Effector CD4-positive, alpha-beta T cell (primary cell): Measurements from ENCODE around the gene OR10H5. TPM values are rescaled to one million over a fixed set of nuclear protein-coding genes. Genes with fewer than 3 reads are reported as not detected.
"Not testable (repeated sequence)": the region's sequence is repeated elsewhere in the genome, so short reads cannot be mapped to it uniquely, and the experiment has no call there.

Experiments used
- DNase-seq: peaks from one replicate; pipeline ENCODE4 v3.0.0-alpha.2; 2020
- total RNA-seq: gene quantifications from one replicate; lab custom pipeline; 2026; lab: John Stamatoyannopoulos, UW

OR10H5 gene
- total RNA-seq: not detected

GRCh38 chr19:15787611-15788155 is at the start of gene OR10H5:
OR10H5 (plus strand) TSS chr19:15787661; CDS start chr19:15794049, 6,388 bp downstream.
- DNase-seq: no peak

GRCh38 chr19:15737722-15738121 is 49.7 kb upstream of the OR10H5 start, which contains the start of gene OR10H3:
OR10H3 (plus strand) TSS chr19:15737985; CDS start chr19:15741393, 3,408 bp downstream.
- DNase-seq: no peak

- no peak for DNase-seq
Measured at GRCh38 chr19:15740785-15741184, 46.7 kb upstream of the OR10H5 start.

GRCh38 chr19:15748239-15748638 is 39.2 kb upstream of the OR10H5 start:
- no peak for DNase-seq

GRCh38 chr19:15758379-15758778 is 29.1 kb upstream of the OR10H5 start:
- no peak for DNase-seq

- DNase-seq: no peak
Measured at GRCh38 chr19:15759962-15760565, 27.4 kb upstream of the OR10H5 start.

GRCh38 chr19:15769586-15769985 is 17.9 kb upstream of the OR10H5 start:
- no peak for DNase-seq

- not testable (repeated sequence) for DNase-seq
Measured at GRCh38 chr19:15774159-15774558, 13.3 kb upstream of the OR10H5 start.

- DNase-seq: no peak
Measured at GRCh38 chr19:15775249-15775648, 12.2 kb upstream of the OR10H5 start.

- DNase-seq: no peak
Measured at GRCh38 chr19:15776264-15776663, 11.2 kb upstream of the OR10H5 start.

- no peak for DNase-seq
Measured at GRCh38 chr19:15776991-15777970, 10.2 kb upstream of the OR10H5 start.

GRCh38 chr19:15779756-15780476 is 7.5 kb upstream of the OR10H5 start:
- no peak for DNase-seq

- no peak for DNase-seq
Measured at GRCh38 chr19:15780610-15781418, 6.6 kb upstream of the OR10H5 start.

GRCh38 chr19:15781661-15782060 is 5.8 kb upstream of the OR10H5 start:
- no peak for DNase-seq

GRCh38 chr19:15782211-15782610 is 5.2 kb upstream of the OR10H5 start:
- DNase-seq: no peak

GRCh38 chr19:15782896-15783295 is 4.6 kb upstream of the OR10H5 start:
- DNase-seq: not testable (repeated sequence)

- no peak for DNase-seq
Measured at GRCh38 chr19:15788594-15789270, 1.3 kb downstream of the OR10H5 start.

- DNase-seq: no peak
Measured at GRCh38 chr19:15790096-15790495, 2.6 kb downstream of the OR10H5 start.

GRCh38 chr19:15794279-15794678 is 6.8 kb downstream of the OR10H5 start:
- DNase-seq: not testable (repeated sequence)

- no peak for DNase-seq
Measured at GRCh38 chr19:15810335-15810734, 22.9 kb downstream of the OR10H5 start.

GRCh38 chr19:15811476-15811875 is 24.0 kb downstream of the OR10H5 start:
- DNase-seq: no peak
